ENCODE data around the gene TOR4A.

TOR4A gene

GRCh38 chr9:137313956-137314560 is 36.5 kb downstream of the TOR4A start:
- no peak overlapping the region for H3K27ac Mint-ChIP-seq
- H3K4me3 Mint-ChIP-seq = no peak overlapping the region
- no peaks in the 10 kb centered on the region for H3K36me3 Mint-ChIP-seq
- no peak for ATAC-seq (replicated peaks)
- H3K9me3 Mint-ChIP-seq = no peaks in the 10 kb centered on the region
- H3K4me1 Mint-ChIP-seq = peaks cover 5 to 8% of the 10 kb centered on the region in 2 donors
- no peak for DNase-seq
- peaks cover 0 to 3% of the 10 kb centered on the region in 2 donors for H3K27me3 Mint-ChIP-seq

- no peak for DNase-seq
- no peak overlapping the region for H3K4me3 Mint-ChIP-seq
- H3K27ac Mint-ChIP-seq = no peak overlapping the region
- no peak for ATAC-seq (replicated peaks)
- peaks cover 9 to 16% of the 10 kb centered on the region in 2 donors for H3K4me1 Mint-ChIP-seq
- H3K9me3 Mint-ChIP-seq = no peaks in the 10 kb centered on the region
- peaks cover 0 to 3% of the 10 kb centered on the region in 2 donors for H3K27me3 Mint-ChIP-seq
- no peaks in the 10 kb centered on the region for H3K36me3 Mint-ChIP-seq
Observed at GRCh38 chr9:137314561-137315560, 37.3 kb downstream of the TOR4A start.

DNA sequence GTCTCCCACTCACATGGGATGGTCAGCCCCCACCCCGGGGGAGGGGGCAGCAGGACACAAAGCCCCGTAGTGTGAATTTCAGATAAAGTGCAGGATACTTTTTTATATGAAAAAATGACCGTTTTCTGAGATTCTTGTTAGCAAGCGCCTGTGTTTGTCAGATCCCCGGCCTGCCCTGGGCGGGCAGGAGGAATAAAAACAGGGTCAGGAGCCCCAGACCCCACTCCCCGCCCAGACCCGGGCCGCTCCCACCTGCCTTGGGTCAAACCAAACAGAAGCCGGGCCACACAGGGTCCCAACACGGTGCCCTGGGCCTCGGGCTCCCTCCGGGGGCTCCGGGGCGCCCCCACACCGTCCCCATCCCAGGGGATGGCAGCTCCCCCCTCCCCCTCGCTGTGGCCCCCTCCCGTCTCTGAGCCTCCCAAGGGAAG is 38.1 kb downstream of the TOR4A start:
- Mint-ChIP-seq H3K27me3 (peaks cover 0 to 3% of the 10 kb centered on the region in 2 donors), H3K4me3 (no peak overlapping the region), H3K27ac (no peak overlapping the region), H3K4me1 (peaks cover 12 to 22% of the 10 kb centered on the region in 2 donors), H3K9me3 (no peaks in the 10 kb centered on the region), H3K36me3 (no peaks in the 10 kb centered on the region)
- ATAC-seq (replicated peaks) = no peak
- no peak for DNase-seq

GRCh38 chr9:137316012-137316981 is 38.8 kb downstream of the TOR4A start:
- Mint-ChIP-seq H3K36me3 (no peaks in the 10 kb centered on the region), H3K4me1 (peaks cover 14 to 29% of the 10 kb centered on the region in 2 donors), H3K4me3 (peak overlapping the region in 1 of 2 donors; percentile 62), H3K27ac (peak overlapping the region; percentile 20), H3K27me3 (peaks cover 0 to 3% of the 10 kb centered on the region in 2 donors), H3K9me3 (no peaks in the 10 kb centered on the region)
- peak; percentile 25 to 35 for ATAC-seq (replicated peaks)
- peak; percentile 9 for DNase-seq

GRCh38 chr9:137317021-137317717 is 39.6 kb downstream of the TOR4A start:
- DNase-seq = no peak
- Mint-ChIP-seq H3K36me3 (no peaks in the 10 kb centered on the region), H3K27me3 (peaks cover 0 to 3% of the 10 kb centered on the region in 2 donors), H3K4me1 (peaks cover 16 to 36% of the 10 kb centered on the region in 2 donors), H3K4me3 (no peak overlapping the region), H3K27ac (no peak overlapping the region), H3K9me3 (no peaks in the 10 kb centered on the region)
- ATAC-seq (replicated peaks) = no peak

- ATAC-seq (replicated peaks) (no peak), DNase-seq (no peak)
- Mint-ChIP-seq H3K4me1 (peaks cover 16 to 36% of the 10 kb centered on the region in 2 donors), H3K36me3 (no peaks in the 10 kb centered on the region), H3K27ac (no peak overlapping the region), H3K9me3 (no peaks in the 10 kb centered on the region), H3K4me3 (no peak overlapping the region), H3K27me3 (peaks cover 0 to 3% of the 10 kb centered on the region in 2 donors)
Observed at GRCh38 chr9:137317718-137318511, 40.4 kb downstream of the TOR4A start.

DNA sequence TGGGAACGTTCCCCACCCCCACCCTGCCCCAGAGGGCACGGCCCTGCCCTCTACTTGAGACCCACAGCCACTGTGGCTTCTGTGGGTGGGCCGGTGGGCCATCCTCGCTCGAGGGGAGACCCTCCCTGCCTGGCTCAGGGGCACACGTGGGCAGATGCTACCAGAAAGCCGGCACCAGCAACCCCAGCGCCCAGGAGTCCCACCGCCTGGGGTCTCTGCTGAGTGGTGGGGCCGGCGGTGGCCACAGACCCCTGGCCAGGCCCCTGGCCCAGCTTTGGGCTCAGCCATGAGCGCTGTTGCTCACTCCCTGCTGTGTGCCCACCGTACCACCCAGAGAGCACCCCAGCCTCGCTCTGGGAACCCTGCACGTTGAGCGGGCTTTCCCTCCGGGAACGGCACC is 41.1 kb downstream of the TOR4A start:
- Mint-ChIP-seq H3K27ac (no peak overlapping the region), H3K36me3 (no peaks in the 10 kb centered on the region), H3K4me3 (no peak overlapping the region), H3K9me3 (no peaks in the 10 kb centered on the region), H3K27me3 (peaks cover 0 to 3% of the 10 kb centered on the region in 2 donors), H3K4me1 (peaks cover 16 to 36% of the 10 kb centered on the region in 2 donors)
- ATAC-seq (replicated peaks) = no peak
- no peak for DNase-seq

- ATAC-seq (replicated peaks) = no peak
- Mint-ChIP-seq H3K36me3 (no peaks in the 10 kb centered on the region), H3K9me3 (no peaks in the 10 kb centered on the region), H3K27ac (no peak overlapping the region), H3K4me1 (peaks cover 16 to 36% of the 10 kb centered on the region in 2 donors), H3K27me3 (peaks cover 0 to 3% of the 10 kb centered on the region in 2 donors), H3K4me3 (no peak overlapping the region)
- DNase-seq = no peak
Observed at GRCh38 chr9:137319011-137319738, 41.6 kb downstream of the TOR4A start.

DNA sequence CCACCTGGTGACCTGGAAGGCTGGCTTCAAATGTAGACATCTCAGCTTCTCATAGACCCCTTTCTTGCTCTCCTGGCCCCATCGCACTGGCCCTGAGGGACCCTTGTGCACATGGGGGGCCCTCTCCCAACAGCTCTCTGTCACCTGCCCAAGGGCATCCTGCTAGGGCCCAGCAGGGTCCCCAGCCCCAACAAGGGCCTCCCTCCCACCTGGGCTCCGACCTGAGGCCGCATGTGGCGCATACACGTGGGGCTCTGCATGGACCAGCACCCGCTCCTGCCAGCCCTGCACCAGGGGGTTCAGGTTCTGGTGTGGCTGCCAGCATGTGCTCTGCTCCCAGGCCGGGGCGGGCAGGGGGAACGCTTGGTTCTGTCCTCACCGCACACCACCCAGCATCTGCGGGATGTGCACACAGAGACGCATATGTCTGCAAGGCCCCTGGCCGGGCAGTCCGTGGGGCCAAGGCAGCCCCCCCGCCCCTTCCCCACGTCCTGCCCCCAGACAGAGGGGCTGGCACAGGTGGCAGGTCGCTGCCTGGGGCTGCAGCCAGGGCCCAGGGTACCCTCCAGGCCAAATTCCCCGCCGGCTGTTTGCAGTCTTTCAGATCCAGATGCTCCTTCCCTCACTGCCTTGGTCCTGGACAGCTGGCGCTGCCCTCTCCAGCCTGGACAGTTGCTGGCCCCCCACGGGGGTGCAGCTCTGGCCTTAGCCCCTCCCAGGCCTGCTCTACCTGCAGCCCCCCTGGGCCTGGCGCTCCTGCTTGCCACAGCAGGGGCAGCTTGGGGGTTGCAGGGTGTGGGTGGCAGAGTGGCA is 42.4 kb downstream of the TOR4A start:
- H3K27ac Mint-ChIP-seq = peak overlapping the region; percentile 86
- peaks cover 0 to 3% of the 10 kb centered on the region in 2 donors for H3K27me3 Mint-ChIP-seq
- no peaks in the 10 kb centered on the region for H3K9me3 Mint-ChIP-seq
- H3K4me1 Mint-ChIP-seq = peaks cover 16 to 37% of the 10 kb centered on the region in 2 donors
- ATAC-seq (replicated peaks) (no peak), DNase-seq (peak; percentile 3)
- H3K36me3 Mint-ChIP-seq = no peaks in the 10 kb centered on the region
- peak overlapping the region in 1 of 2 donors; percentile 72 for H3K4me3 Mint-ChIP-seq

DNA sequence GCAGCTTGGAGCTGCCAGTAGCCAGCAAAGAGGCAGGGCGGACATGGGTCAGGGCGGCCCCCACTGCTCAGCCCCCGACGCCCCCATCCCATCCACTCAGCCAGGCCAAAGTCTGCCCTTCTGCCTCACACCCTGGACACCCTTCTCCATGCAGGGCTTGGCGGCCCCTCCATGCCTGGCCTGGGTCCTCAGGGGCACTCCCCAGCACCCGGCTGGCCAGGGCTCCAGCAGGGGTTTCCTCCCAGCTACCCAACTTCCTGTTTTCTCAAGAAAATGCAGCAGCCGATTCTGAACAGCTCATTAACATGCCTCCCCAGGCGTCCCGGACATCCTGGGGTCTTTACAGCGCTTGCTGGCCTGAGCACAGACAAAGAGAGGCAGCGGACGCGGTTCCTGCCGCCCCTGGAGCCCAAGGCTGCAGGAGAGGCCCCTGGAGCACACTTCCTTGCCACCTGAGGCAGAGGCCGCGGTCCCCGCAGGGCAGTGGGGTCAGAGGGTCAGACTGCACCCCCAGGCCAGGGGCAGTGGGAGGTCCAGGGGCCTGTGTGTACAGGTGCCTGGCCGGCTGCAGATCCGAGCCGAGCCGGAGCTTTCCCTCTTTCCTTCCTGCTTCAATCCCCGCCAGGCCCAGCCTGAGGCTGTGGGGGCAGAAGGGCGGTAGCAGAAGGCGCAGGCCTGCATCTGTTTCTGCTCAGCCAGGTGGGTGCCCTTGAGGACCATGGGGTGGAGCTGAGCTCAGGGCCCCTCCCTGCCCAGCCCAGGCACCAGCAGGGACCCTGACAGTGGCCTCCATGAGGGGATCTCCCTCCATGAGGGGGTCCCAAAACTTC is 43.2 kb downstream of the TOR4A start:
- Mint-ChIP-seq H3K9me3 (no peaks in the 10 kb centered on the region), H3K27ac (peak overlapping the region; percentile 86), H3K27me3 (peaks cover 0 to 3% of the 10 kb centered on the region in 2 donors), H3K4me3 (peak overlapping the region; percentile 72 to 81), H3K4me1 (peaks cover 16 to 44% of the 10 kb centered on the region in 2 donors), H3K36me3 (no peaks in the 10 kb centered on the region)
- peak; percentile 92 to 93 for ATAC-seq (replicated peaks)
- DNase-seq = peak; percentile 54
